ENCODE data around the gene TERT.

TERT gene

GRCh38 chr5:1215320-1216096 lies 79.4 kb downstream of the TERT start:
- DNase-seq = no peak

- DNase-seq = no peak
These were observed 80.0 kb downstream of the TERT start for GRCh38 chr5:1214936-1215220.

- no peak for DNase-seq
These were observed 80.5 kb downstream of the TERT start for GRCh38 chr5:1214163-1214935.

GRCh38 chr5:1213508-1214162 lies 81.2 kb downstream of the TERT start:
- DNase-seq = no peak

- no peak for DNase-seq
These were observed 82.0 kb downstream of the TERT start for GRCh38 chr5:1212881-1213280.

- DNase-seq = no peak
These were observed 82.6 kb downstream of the TERT start for GRCh38 chr5:1212271-1212670.

- DNase-seq = no peak
These were observed 83.2 kb downstream of the TERT start for GRCh38 chr5:1211701-1212100.

GRCh38 chr5:1210832-1211251 lies 84.0 kb downstream of the TERT start:
- no peak for DNase-seq

GRCh38 chr5:1209896-1210776 lies 84.7 kb downstream of the TERT start:
- DNase-seq = no peak

- no peak for DNase-seq
These were observed 85.4 kb downstream of the TERT start for GRCh38 chr5:1209489-1209852.

GRCh38 chr5:1208743-1209488 lies 86.0 kb downstream of the TERT start:
- DNase-seq = no peak

- no peak for DNase-seq
These were observed 86.6 kb downstream of the TERT start for GRCh38 chr5:1208221-1208742.

- DNase-seq = no peak
These were observed 87.3 kb downstream of the TERT start for GRCh38 chr5:1207555-1207954.

- DNase-seq = no peak
These were observed 88.1 kb downstream of the TERT start for GRCh38 chr5:1206521-1207412.

- DNase-seq = no peak
These were observed 89.3 kb downstream of the TERT start for GRCh38 chr5:1205255-1206180.

- DNase-seq = no peak
These were observed 90.1 kb downstream of the TERT start for GRCh38 chr5:1204693-1205242.

GRCh38 chr5:1203968-1204692 lies 90.7 kb downstream of the TERT start:
- no peak for DNase-seq

- no peak for DNase-seq
These were observed 91.4 kb downstream of the TERT start for GRCh38 chr5:1203311-1203967.
